Measurements from ENCODE around the gene SNX32.

DNA sequence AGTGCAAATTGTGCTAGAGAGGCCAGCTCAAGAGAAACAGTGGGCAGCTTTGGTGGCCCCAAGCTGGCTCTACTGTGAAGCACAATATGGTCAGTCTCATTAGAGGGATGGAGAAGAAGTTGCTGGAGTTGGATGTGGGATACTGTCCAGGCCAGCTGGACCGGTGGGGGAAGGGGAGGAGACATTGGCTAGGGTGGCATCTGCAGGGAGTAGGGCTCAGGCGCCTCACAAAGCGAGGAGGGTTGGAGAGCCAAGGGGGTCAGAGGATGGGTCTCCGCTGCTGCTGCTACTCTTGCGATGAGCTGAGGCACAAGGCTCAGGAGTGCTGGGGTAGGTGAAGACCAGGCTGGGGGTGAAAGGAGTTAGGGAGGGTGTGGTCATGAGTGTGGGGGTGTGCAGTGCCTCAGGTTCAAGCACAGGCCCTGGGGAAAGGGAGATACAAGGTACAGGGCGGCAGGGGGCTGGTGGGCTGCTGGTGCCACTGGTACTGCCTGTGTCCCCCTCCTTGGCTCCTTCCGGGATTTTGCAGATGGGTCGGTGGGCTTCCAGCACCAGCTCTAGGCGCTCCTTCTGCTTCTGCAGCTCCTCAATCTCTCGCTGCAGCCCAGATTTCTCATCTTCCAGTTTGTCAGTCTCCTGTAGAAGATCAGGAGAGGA lies 59.0 kb downstream of the SNX32 start:
- TF ChIP-seq POLR2A (IDR thresholded peaks at IDR 0.05), result no peak
- TF ChIP-seq, protein P1, sequence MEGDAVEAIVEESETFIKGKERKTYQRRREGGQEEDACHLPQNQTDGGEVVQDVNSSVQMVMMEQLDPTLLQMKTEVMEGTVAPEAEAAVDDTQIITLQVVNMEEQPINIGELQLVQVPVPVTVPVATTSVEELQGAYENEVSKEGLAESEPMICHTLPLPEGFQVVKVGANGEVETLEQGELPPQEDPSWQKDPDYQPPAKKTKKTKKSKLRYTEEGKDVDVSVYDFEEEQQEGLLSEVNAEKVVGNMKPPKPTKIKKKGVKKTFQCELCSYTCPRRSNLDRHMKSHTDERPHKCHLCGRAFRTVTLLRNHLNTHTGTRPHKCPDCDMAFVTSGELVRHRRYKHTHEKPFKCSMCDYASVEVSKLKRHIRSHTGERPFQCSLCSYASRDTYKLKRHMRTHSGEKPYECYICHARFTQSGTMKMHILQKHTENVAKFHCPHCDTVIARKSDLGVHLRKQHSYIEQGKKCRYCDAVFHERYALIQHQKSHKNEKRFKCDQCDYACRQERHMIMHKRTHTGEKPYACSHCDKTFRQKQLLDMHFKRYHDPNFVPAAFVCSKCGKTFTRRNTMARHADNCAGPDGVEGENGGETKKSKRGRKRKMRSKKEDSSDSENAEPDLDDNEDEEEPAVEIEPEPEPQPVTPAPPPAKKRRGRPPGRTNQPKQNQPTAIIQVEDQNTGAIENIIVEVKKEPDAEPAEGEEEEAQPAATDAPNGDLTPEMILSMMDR (IDR thresholded peaks at IDR 0.05), result no peak
